ENCODE data around the gene ACKR3. TPM values are rescaled to one million over a fixed set of nuclear protein-coding genes. Genes with fewer than 3 reads are reported as not detected.

Gene ACKR3
- total RNA-seq, 1 experiment from 2014 or later = 19.6 TPM

- Histone ChIP-seq H3K79me2 (ENCODE audit: low read depth) (no peaks in the 10 kb centered on the region), H3K27ac (no peak overlapping the region), H3K4me2 (no peak overlapping the region), H3K36me3 (ENCODE audit: low read depth) (no peaks in the 10 kb centered on the region), H3K4me3 (no peak overlapping the region), H4K20me1 (ENCODE audit: insufficient read depth) (no peaks in the 10 kb centered on the region), H3F3A (ENCODE audit: insufficient read depth, low read depth) (no peaks in the 10 kb centered on the region), H3K27me3 (ENCODE audit: insufficient read depth, low read depth) (peaks cover 21% of the 10 kb centered on the region), H3K4me1 (replicated peaks; ENCODE audit: insufficient read depth) (0 out of 2 replicates have a peak, but pooled peaks cover 5% of the 10 kb centered on the region), H2AFZ (no peak overlapping the region), H3K9me3 (ENCODE audit: insufficient read depth, low read depth) (no peaks in the 10 kb centered on the region), H3K9me2 (ENCODE audit: insufficient read depth) (no peaks in the 10 kb centered on the region)
- intact Hi-C loops (cut with micrococcal nuclease; ENCODE audit: unreplicated experiment) = no loop called here
- TF ChIP-seq CTCF (conservative IDR thresholded peaks at IDR 0.05) = peak; percentile 82
- no peak for TF ChIP-seq EZH2 (IDR thresholded peaks at IDR 0.05; ENCODE audit: low read depth)
- CTCF ChIA-PET = interaction anchor here (0.7 kb wide), 1 partner anchor 80 kb away, joined by 3 read pairs; no protein-coding TSS in a partner anchor
- no TSS peak for BruUV-seq (replicated peaks)
- DNase-seq = no peak
- POLR2A ChIA-PET (ENCODE audit: unreplicated experiment) = interaction anchor here (0.7 kb wide), 1 partner anchor 614 kb away, joined by 3 read pairs; no protein-coding TSS in a partner anchor
Observed at GRCh38 chr2:236562434-236562833, 7.2 kb upstream of the ACKR3 start.

GRCh38 chr2:236563953-236564352 lies 5.7 kb upstream of the ACKR3 start:
- Histone ChIP-seq H3F3A (ENCODE audit: insufficient read depth, low read depth) (no peaks in the 10 kb centered on the region), H3K4me1 (replicated peaks; ENCODE audit: insufficient read depth) (peaks cover 5% of the 10 kb centered on the region; the same call in 1 of the 2 replicates), H3K9me3 (ENCODE audit: insufficient read depth, low read depth) (no peaks in the 10 kb centered on the region), H4K20me1 (ENCODE audit: insufficient read depth) (no peaks in the 10 kb centered on the region), H3K4me2 (no peak overlapping the region), H3K36me3 (ENCODE audit: low read depth) (no peaks in the 10 kb centered on the region), H2AFZ (no peak overlapping the region), H3K4me3 (no peak overlapping the region), H3K79me2 (ENCODE audit: low read depth) (no peaks in the 10 kb centered on the region), H3K27me3 (ENCODE audit: insufficient read depth, low read depth) (peaks cover 28% of the 10 kb centered on the region), H3K27ac (no peak overlapping the region), H3K9me2 (ENCODE audit: insufficient read depth) (no peaks in the 10 kb centered on the region)
- no peak for TF ChIP-seq CTCF (conservative IDR thresholded peaks at IDR 0.05)
- CTCF ChIA-PET = no interaction called here
- intact Hi-C loops (cut with micrococcal nuclease; ENCODE audit: unreplicated experiment) = no loop called here
- DNase-seq = no peak
- POLR2A ChIA-PET (ENCODE audit: unreplicated experiment) = no interaction called here
- no TSS peak for BruUV-seq (replicated peaks)

GRCh38 chr2:236565212-236565611 lies 4.4 kb upstream of the ACKR3 start:
- Histone ChIP-seq H3F3A (ENCODE audit: insufficient read depth, low read depth) (no peaks in the 10 kb centered on the region), H3K27ac (no peak overlapping the region), H3K4me2 (no peak overlapping the region), H3K9me2 (ENCODE audit: insufficient read depth) (no peaks in the 10 kb centered on the region), H4K20me1 (ENCODE audit: insufficient read depth) (no peaks in the 10 kb centered on the region), H3K9me3 (ENCODE audit: insufficient read depth, low read depth) (no peaks in the 10 kb centered on the region), H3K79me2 (ENCODE audit: low read depth) (no peaks in the 10 kb centered on the region), H3K27me3 (ENCODE audit: insufficient read depth, low read depth) (peaks cover 30% of the 10 kb centered on the region), H3K36me3 (ENCODE audit: low read depth) (no peaks in the 10 kb centered on the region), H3K4me3 (no peak overlapping the region), H3K4me1 (replicated peaks; ENCODE audit: insufficient read depth) (peaks cover 11% of the 10 kb centered on the region; the same call in 1 of the 2 replicates), H2AFZ (no peak overlapping the region)
- ChIA-PET CTCF (no interaction called here), POLR2A (ENCODE audit: unreplicated experiment) (no interaction called here)
- intact Hi-C loops (cut with micrococcal nuclease; ENCODE audit: unreplicated experiment) = loop anchor here (5.0 kb wide), 1 partner anchor 53 kb away; no protein-coding TSS in a partner anchor
- TF ChIP-seq EZH2 (IDR thresholded peaks at IDR 0.05; ENCODE audit: low read depth) (no peak), CTCF (conservative IDR thresholded peaks at IDR 0.05) (no peak)
- BruUV-seq (replicated peaks) = no TSS peak
- no peak for DNase-seq
